RPMI8226 (cell line): ENCODE measurements around the gene ADD3.

Source experiments
- DNase-seq: peaks from one replicate; pipeline ENCODE4 v3.0.0-alpha.2; 2015

The ADD3 gene

DNA sequence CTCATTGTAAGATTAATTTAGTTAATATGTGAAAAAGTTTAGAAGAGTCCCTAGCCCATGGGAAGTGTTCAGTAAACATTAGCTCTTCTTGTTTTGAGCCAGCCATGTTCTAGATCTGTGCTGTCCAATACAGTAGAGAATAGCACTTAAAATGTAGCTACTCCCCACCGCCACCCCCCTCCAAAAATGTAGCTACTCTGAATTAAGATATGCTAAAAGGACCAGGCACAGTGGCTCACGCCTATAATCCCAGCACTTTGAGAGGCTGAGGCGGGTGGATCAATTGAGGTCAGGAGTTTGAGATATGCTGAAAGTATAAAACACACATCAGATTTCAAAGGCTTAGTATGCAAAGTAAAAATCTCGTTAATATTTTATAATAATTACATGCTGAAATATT, 152.3 kb downstream of the ADD3 start:
- DNase-seq, result no peak

DNA sequence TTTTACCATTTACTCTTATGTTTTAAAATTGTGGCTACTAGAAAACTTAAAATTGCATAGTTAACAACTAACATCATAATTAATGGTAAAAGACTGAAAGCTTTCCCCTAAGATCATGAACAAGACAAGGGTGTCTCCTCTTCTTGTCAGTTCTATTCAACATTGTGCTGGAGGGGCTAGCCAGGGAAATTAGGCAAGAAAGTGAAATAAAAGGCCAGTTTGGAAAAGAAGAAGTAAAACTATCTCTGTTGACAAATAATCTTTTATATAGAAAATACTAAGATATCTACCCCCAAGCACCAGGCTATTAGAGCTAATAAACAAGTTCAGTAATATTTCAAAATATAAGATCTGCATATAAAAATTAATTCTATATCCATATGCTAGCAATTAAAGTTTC, 152.7 kb downstream of the ADD3 start:
- no peak for DNase-seq

DNA sequence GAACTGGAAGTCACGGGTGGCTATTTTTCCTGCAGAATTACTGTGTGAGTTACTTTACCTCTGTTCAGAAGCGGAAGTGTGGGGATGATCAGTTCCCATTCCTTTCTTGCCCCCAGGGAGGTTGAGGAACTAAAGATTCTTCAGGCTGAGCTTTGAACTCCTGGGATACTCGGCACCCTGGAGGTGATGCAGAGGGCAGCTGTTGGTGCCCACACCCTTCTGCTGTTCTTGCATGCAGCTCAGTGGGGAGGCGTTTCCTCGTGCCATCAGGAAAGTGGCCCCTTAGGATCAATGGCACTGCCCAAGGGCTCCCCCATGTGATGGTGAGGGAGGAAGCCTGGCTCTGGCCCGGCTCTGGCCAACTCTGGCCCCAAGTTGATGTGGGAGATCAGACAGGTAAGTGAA, 155.0 kb downstream of the ADD3 start:
- DNase-seq, result no peak

DNA sequence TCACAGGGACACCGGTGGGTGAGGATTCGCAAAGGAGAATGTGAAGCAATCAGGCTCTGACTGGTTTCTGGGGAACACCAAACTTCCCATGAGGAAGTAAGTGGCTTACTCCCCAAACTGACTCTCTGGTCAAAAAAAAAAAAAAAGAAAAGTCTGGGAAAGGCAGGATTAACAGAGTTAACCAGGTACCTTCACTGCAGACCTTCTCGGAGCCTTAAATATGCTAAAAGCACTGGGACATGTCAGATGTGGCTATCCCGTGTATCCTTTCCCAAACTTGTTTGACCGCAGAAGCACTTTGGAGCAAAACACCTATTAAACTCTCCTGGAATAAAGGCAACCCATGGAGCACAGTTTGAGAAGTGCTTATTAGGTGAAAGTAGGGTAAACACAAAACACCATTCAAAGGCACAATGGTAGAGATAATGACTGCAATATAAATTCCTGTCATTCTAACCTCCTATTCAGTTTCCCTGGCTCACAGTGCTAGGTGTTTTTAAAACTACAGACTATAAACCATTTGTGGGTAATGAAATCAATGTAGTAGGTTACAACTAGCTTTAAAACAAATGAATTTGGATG, 155.5 kb downstream of the ADD3 start:
- DNase-seq, result no peak

DNA sequence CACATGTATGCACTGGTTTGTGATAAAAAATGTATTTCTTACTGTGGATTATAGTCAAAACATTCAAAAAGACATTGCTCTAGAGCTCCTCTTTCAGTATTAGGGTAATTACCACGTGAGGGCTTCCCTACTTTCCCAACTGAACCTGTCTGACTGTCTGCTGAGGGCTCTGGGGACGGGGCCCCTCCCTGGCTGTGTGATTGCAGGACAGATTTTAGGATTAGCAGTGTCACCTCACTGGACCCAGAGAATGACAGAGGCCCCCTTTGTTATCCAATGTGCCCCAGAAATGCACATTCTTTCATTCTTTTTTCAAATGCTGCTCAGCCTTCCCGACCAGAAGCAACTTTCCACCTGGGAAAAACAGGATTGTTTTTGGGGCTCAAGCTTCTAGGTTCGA, 156.1 kb downstream of the ADD3 start:
- no peak for DNase-seq

DNA sequence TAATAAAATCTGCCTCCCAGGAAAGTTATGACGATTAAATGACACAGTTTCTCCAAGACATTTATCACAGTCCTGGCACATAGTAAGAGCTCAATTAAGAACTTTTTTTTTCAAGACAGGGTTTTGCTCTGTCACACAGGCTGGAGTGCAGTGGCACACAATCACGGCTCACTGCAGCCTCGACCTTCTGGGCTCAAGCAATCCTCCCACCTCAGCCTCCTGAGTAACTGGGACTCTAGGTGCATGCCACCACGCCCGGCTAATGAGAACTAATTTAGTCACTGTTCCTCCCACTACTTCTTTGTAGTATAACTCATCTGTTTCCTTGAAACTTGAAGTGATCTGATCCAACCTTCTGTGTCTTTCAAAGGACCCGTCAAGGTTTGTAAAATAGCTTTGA, 157.5 kb downstream of the ADD3 start:
- DNase-seq, result no peak

DNA sequence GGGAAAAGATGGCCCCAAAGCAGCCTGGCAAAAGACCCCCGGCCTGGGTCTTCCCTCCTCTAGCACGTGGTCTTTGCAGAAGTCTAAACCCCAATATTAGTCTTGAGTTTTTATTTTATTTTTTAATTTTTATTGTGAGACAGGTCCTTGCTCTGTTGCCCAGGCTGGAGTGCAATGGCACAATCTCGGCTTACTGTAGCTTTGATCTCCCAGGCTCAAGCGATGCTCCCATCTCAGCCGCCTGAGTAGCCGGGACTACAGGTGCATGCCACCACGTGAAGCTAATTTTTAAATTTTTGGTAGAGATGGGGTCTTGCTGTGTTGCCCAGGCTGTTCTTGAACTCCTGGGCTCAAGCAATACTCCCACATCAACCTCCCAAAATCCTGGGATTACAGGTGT, 159.4 kb downstream of the ADD3 start:
- DNase-seq, result no peak

DNA sequence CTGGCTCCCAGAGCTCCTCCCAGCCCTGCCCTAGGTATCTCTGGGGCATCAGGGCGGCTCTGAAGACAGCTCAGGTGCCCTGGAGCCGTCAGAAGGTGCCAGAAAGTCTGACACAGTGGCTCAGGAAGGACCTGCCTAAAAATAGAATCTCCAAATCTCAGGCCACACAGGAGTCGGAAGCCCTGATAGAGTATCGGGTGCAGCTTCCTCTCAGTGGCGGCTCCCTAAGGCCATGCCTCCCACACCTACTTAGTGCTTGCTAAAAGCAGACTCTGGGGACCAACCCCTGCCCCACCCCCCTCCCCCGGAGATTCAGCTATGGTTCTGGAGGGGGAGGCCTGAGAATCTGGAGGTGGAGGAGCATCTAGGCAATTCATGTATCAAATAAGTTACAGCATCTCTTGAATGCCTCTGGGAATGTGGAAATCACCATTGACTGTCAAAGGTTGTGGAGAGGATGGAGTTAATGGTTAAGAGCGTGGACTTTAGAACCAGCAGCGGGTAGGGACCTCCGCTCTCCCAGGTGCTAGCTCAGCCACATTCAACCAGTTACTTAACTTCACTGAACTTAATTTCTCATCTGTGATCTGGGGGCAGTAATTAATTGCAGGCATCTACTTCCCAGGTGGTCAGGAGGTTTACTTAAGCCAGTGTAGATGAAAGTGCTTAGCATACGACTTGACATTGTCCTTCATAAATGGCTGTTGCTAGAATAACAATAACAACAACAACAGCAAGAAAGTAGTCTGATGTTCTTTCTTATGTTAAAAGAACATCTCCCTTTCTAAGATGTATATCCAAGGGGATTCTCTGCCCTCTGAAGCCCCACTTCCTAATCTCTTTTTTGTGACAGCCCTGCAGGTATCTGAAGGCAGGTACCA, 161.1 kb downstream of the ADD3 start:
- peak; percentile 11 for DNase-seq

DNA sequence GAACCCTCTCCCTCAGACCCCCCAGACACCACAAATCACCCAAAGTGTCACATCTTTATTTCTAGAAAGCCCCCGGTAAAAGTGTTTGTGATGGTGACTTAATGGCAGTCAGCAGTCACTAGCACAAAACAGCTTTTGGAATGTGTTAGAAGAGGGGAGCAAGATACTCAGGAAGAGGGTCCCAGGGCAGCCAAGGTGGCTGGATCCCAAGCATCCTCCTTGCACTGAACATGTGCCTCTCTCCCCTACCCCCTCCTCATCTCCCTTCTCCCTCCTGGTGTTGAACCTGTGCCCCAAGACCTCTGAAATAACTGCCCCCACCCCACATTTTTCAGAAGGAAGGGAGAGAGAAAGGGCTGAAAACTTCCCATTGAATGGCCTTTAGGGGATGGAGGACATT, 161.8 kb downstream of the ADD3 start:
- DNase-seq, result no peak

DNA sequence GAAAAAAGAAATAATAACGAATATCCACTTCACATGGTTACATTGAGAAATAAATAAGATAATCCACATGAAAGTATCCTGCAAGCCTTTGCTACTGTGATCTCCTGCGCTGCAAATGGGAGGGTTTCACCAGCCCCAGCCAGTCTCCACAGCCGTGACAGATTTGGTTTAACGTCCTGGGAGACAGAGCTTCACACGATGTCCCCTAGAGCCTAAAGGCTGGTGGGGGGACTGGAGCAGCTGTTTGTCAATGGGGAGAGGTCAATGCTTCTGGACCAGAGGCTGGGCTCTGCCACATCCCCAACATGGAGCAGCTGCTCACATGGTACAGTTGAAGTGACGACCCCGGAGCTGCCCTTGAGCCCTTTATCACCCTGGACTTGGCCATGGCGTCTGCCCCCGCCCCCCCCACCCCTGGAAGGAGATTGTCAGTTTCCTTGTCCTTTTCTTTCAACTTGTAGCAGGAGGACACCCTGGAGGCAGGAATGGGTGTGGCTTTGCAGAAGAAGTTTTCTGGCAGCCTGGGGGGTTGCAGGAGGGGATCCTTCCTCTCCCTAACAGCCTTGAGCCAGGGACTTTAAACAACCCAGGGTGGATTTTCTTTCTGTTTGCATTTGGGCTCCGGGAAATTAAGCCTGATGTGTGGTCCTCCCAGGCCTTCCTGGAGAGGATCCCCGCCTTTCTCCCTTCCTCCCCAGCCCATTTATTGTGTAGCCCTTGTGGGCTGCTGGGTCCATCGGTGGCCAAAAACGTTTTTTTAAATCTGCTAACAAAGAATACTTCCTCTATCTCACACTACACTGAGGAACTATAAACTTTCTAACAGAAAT, 162.6 kb downstream of the ADD3 start:
- no peak for DNase-seq

DNA sequence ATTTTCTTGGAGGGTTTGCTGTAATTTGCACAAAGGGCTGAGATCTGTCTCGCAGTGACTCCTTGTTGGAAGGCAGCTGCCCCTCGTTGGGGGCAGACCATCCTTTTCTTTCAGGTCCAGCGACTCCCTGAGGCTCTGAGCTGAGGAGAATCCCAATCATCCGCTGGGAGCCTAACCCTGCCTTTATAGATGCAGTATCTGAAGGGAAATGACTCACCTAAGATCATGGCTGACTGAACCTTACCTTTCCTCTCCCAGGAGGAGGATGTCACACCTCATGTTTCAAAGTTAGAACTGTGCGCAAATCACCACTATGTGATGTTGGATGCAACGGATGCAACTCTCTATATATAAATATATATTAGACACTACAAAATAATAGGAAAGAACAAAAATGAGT, 163.2 kb downstream of the ADD3 start:
- DNase-seq, result no peak

DNA sequence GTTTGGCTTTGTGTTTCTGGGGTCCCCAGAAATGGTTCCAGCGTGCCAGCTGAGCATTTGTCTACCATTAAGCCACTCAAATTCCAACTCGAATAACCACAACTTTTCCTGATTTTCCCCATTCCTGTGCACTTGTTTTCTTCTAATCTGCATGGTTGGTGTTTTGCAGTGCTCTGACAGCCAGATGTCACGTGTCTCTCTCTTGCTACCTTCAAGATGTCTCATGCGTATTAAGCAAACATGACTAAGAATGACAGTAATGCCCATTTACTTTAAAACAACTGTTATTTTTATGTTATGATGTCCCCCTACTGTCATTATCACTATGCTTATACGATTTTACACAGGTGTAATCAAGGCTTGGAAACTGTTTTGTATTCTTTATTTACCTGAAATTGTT, 164.4 kb downstream of the ADD3 start:
- DNase-seq, result no peak

DNA sequence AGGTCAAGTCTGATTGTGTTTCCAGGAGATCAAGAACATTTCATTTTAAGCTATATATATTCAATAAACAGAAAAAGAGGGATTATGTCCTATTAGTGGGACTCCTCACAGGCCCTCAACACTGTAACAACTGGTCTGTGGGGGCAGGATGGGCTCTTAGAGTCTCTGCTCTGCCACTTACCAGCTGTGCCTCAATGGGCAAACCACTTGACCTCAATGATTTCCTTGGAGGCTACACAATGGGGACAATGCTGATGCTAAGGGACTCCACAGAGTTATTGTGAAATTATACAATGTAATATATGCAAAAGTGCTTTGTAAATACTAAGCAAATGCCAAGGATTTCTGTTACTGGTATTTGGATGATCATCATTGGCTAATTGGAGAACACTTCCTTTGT, 166.4 kb downstream of the ADD3 start:
- DNase-seq, result no peak

DNA sequence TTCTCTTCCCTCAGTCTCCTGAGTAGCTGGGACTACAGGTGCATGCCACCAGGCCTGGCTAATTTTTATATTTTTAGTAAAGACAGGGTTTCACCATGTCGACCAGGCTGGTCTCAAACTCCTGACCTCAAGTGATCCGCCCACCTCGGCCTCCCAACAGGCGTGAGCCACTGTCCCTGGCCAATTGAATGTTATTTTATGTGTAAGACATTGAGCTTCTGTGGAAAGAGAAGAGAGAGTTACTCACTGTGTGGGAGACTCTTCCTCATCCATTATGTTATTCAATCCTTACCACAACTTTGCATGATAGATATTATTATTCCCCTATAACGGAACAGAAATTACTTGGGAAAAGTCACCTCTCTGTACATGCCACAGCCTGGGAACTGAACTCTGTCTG, 167.0 kb downstream of the ADD3 start:
- DNase-seq, result no peak

DNA sequence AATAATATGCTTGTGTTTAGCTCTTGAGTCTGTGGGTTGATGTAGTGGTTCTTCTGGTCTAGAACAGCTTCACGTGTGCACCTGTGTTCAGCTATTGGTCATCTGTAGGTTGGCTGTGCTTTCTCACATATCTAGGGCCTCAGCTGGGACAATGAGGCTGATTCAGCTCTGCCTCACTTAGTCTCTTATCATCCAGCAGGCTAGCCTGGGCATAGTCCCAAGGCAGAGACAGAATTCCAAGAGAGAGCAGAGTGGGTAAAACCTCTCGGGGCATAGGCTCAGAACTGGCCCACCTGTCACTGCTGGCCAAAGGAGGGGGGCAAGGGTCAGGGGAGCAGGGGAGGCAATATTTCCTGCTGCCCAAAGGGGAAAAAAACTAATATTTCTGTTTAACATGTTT, 167.6 kb downstream of the ADD3 start:
- no peak for DNase-seq

DNA sequence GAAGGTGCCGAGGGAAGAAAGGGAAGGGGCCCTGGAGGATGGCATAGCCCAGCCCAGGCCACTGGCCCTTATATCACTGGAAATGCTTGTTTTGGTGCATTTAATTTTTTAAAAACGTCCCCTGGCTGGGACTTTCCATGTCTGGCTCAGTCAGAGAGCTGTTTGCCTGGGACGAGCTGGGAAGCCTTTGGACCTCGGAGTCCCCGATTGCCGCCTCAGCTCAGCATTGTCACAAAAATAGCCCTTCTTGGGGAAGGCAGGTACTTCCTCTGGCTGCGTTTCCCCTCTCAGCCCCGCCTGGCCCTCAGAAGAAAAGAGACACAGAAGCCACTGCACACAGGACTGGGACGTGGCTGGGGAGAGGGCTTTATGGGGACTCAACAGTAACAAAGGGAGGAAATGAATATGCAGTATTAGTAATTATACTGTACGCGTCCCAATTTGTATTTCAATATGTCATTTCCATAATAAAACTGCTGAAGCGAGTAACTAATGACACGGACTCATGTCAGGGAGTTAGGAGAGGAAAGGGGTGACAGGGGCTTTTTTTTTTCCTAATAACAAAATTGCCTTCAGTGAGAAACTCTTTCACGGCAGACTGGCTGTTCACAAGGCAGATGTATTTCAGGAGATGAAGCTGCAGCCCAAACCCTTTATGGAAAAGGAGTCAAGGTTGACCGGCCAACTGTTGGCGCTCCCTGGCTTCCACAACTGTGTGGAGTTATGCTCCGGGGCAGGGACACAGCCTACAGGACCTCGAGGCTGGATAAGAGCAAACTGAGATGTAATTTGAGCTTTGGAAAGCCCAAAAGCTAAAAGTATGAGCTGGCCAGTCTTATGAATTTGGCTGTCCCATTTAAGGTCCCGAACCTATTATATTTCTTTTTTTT, 168.6 kb downstream of the ADD3 start:
- no peak for DNase-seq

DNA sequence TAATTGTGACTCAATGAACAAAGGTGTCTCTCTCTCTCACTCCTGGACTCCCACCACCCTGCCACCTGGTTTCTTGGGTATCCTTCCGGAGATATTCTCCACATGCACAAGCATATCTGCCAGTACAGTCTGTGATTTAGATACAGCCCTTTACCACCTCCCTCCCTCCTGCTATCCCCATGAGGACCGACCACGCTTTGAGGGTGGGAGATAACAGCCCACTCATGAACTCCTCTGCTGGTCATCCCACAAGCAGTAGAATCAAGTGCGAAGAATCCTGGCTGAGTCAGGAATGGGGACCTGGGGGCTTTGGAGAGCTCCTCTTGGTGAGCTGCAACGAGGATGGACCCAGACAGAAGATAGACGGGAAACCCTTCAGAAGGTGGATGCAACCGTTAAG, 171.4 kb downstream of the ADD3 start:
- DNase-seq, result no peak

DNA sequence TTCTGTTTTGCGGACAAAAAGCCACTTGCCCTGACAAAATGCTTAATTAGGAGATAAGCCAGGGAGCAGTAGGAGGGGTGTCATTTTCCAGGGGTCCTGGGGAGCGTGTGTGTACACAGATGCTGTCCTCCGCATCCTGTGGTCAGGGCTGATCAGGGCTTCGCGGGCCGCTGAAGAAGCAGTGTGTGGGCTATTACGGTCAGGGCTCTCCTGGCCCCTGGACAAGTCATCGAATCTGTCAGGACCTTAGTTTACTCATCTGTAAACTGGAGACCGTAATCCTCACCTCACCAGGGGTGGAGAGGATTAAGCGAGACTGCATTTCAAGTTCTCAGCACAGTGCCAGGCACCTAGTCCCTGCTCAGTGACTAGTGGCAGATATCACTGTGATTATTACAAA, 173.7 kb downstream of the ADD3 start:
- DNase-seq, result no peak

DNA sequence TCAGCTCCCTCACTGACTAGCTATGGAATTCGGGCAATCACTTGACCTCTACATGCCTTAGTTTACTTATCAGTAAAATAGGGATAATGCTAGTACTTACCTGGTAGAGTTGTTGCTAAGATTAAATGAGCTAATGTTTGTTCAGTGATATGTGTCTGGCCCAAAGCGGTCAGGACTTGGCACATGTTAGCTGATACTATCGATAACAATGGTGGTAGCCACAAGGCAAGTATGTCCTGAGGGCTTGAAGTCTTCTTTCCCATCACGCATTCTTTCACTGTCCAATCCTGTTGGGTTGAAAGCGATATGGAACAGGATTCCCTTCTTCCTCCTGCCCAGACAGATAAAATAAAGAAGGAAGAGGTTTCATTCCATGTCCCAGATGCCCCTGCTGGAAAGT, 174.1 kb downstream of the ADD3 start:
- DNase-seq, result no peak

DNA sequence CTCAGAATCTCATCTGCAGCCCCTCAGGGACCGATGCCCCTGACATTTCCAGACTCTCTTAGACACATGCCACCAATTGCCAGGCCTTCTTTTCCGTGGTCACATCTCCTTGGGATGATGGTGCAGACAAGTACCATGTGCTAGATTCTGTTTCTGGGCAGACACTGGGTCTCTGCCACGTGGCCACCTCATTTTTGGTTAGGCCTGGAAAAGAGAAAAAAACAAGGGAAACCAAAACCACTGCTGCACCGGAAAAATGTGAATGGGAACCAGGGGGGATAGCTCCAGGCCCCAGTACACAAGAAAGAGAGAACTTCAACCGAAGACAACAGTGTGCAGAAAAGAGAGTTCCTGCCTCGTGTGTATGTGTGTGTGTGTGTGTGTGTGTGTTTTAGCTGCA, 176.6 kb downstream of the ADD3 start:
- no peak for DNase-seq
